ENCODE results near the gene CGNL1. TPM values are rescaled to one million over a fixed set of nuclear protein-coding genes. Genes with fewer than 3 reads are reported as not detected.

CGNL1 gene
- total and polyA plus RNA-seq, 2 experiments from 2014 or later = 11.4 to 13.1 TPM

- Histone ChIP-seq H4K20me1 (ENCODE audit: insufficient read depth, poor library complexity, severe bottlenecking) (no peaks in the 10 kb centered on the region), H3K4me2 (peak overlapping the region; percentile 52), H3K27ac (peak overlapping the region; percentile 97), H3K4me1 (ENCODE audit: insufficient read depth) (peaks cover 53% of the 10 kb centered on the region), H2AFZ (peak overlapping the region; percentile 18), H3K9me2 (replicated peaks; ENCODE audit: insufficient read depth) (no peaks in the 10 kb centered on the region), H3K9me3 (ENCODE audit: low read depth) (no peaks in the 10 kb centered on the region), H3K4me3 (no peak overlapping the region), H3K79me2 (no peaks in the 10 kb centered on the region), H3K27me3 (no peaks in the 10 kb centered on the region), H3K36me3 (replicated peaks; ENCODE audit: insufficient read depth, low read depth) (no peaks in the 10 kb centered on the region)
- DNase-seq (ENCODE audit: low spot score) = peak; percentile 48
- no peak for TF ChIP-seq CTCF (IDR thresholded peaks at IDR 0.05; ENCODE audit: poor library complexity)
- TF ChIP-seq EZH2phosphoT487 (IDR thresholded peaks at IDR 0.05; ENCODE audit: low read depth, severe bottlenecking, unreplicated experiment) = no peak
- TF ChIP-seq EZH2 (IDR thresholded peaks at IDR 0.05; ENCODE audit: borderline replicate concordance) = no peak
- WGBS (ENCODE audit: low lambda C conversion rate, missing lambda C conversion rate) = 58% methylated on average over 10 of the region's 10 CpGs
Measured at GRCh38 chr15:57554063-57554811, 177.9 kb downstream of the CGNL1 start.

- TF ChIP-seq EZH2 (IDR thresholded peaks at IDR 0.05; ENCODE audit: borderline replicate concordance) (no peak), EZH2phosphoT487 (IDR thresholded peaks at IDR 0.05; ENCODE audit: low read depth, severe bottlenecking, unreplicated experiment) (no peak), CTCF (IDR thresholded peaks at IDR 0.05; ENCODE audit: poor library complexity) (no peak)
- H3K27me3 ChIP-seq = no peaks in the 10 kb centered on the region
- H4K20me1 ChIP-seq (ENCODE audit: insufficient read depth, poor library complexity, severe bottlenecking) = no peaks in the 10 kb centered on the region
- peak overlapping the region; percentile 97 for H3K27ac ChIP-seq
- H3K79me2 ChIP-seq = no peaks in the 10 kb centered on the region
- H3K4me3 ChIP-seq = no peak overlapping the region
- H2AFZ ChIP-seq = peak overlapping the region; percentile 18
- no peaks in the 10 kb centered on the region for H3K9me3 ChIP-seq (ENCODE audit: low read depth)
- H3K9me2 ChIP-seq (replicated peaks; ENCODE audit: insufficient read depth) = no peaks in the 10 kb centered on the region
- peak overlapping the region; percentile 52 for H3K4me2 ChIP-seq
- DNase-seq (ENCODE audit: low spot score) = no peak
- H3K4me1 ChIP-seq (ENCODE audit: insufficient read depth) = peaks cover 48% of the 10 kb centered on the region
- WGBS (ENCODE audit: low lambda C conversion rate, missing lambda C conversion rate) = 76% methylated on average over 4 of the region's 4 CpGs
- H3K36me3 ChIP-seq (replicated peaks; ENCODE audit: insufficient read depth, low read depth) = no peaks in the 10 kb centered on the region
Measured at GRCh38 chr15:57554812-57555179, 178.5 kb downstream of the CGNL1 start.

- Histone ChIP-seq H3K79me2 (no peaks in the 10 kb centered on the region), H4K20me1 (ENCODE audit: insufficient read depth, poor library complexity, severe bottlenecking) (no peaks in the 10 kb centered on the region), H3K27ac (peak overlapping the region; percentile 97), H3K9me2 (replicated peaks; ENCODE audit: insufficient read depth) (no peaks in the 10 kb centered on the region), H3K4me1 (ENCODE audit: insufficient read depth) (peaks cover 46% of the 10 kb centered on the region), H3K27me3 (no peaks in the 10 kb centered on the region), H3K4me2 (peak overlapping the region; percentile 52), H3K4me3 (no peak overlapping the region), H3K9me3 (ENCODE audit: low read depth) (no peaks in the 10 kb centered on the region), H2AFZ (no peak overlapping the region), H3K36me3 (replicated peaks; ENCODE audit: insufficient read depth, low read depth) (no peaks in the 10 kb centered on the region)
- DNase-seq (ENCODE audit: low spot score) = no peak
- TF ChIP-seq CTCF (IDR thresholded peaks at IDR 0.05; ENCODE audit: poor library complexity) (no peak), EZH2 (IDR thresholded peaks at IDR 0.05; ENCODE audit: borderline replicate concordance) (no peak), EZH2phosphoT487 (IDR thresholded peaks at IDR 0.05; ENCODE audit: low read depth, severe bottlenecking, unreplicated experiment) (no peak)
- WGBS (ENCODE audit: low lambda C conversion rate, missing lambda C conversion rate) = 89% methylated on average over 3 of the region's 3 CpGs
Measured at GRCh38 chr15:57555270-57555669, 179.0 kb downstream of the CGNL1 start.

Data from hepatocyte (in vitro differentiated cells).